ENCODE data around the gene ZNF654. TPM values are rescaled to one million over a fixed set of nuclear protein-coding genes. Genes with fewer than 3 reads are reported as not detected.

ZNF654 gene
- total and polyA plus RNA-seq, 2 donors (not counting 1 experiment from before 2014, with no cell fraction given): 4.0 to 19.5 TPM

DNA sequence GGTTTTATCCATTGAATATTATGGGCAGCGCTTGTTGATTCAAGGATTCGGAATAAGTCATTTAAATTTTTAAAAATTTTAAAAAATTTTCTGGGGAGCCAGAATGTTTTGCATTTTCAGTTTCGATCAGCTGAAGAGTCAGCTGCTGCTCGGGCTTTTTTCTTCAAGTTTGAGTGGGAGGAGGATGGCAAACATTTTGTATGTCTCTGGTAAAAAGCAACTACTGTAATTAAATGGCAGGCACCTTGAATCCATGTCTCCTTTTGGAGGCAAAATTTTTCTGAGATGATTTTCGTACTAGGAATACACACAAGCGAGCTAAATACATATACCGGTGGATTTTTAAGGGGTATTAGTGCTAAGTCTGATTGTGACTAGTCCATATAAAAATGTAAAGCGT, 91.3 kb downstream of the ZNF654 start:
- intact Hi-C loops (cut with micrococcal nuclease): loop anchor here (1.0 kb wide), 1 partner anchor 923 kb away; the partner anchor contains the start of gene CHMP2B
- peaks cover 35% of the 10 kb centered on the region for H3K4me1 Mint-ChIP-seq
- H2AFZ ChIP-seq (ENCODE audit: insufficient read depth, low read depth, low read length, poor library complexity, severe bottlenecking): peak overlapping the region; percentile 94
- H3K27me3 ChIP-seq (replicated peaks in 1 of 4; ENCODE audit: control extremely low read depth in 1 of 4, control insufficient read depth in 3 of 4, insufficient read depth in 4 of 4, low read length in 3 of 4): no peaks in the 10 kb centered on the region
- peak overlapping the region; percentile 97 for H3K9ac ChIP-seq (ENCODE audit: low read length)
- CTCF ChIA-PET: interaction anchor here (0.8 to 3.0 kb wide), 8 partner anchors 9 to 799 kb away, joined by 3 to 10 read pairs (median 3); partner anchors contain the start of gene CGGBP1
- H3K4me2 ChIP-seq (replicated peaks; ENCODE audit: low read depth, low read length, poor library complexity, severe bottlenecking): peak overlapping the region; percentile 94
- H4K20me1 ChIP-seq (ENCODE audit: control insufficient read depth, insufficient read depth, low read length, poor library complexity, severe bottlenecking): peaks cover 6% of the 10 kb centered on the region
- H3K27ac ChIP-seq (ENCODE audit: low read length in 2 of 2): peak overlapping the region; percentile 93 to 98
- no peaks in the 10 kb centered on the region for H3K9me3 Mint-ChIP-seq (ENCODE audit: insufficient read depth)
- 0% methylated on average over 4 of the region's 8 CpGs for WGBS (ENCODE audit: insufficient coverage)
- POLR2A ChIA-PET: interaction anchor here (2.5 kb wide), 1 partner anchor 92 kb away, joined by 25 read pairs; the partner anchor contains the start of genes CGGBP1 and ZNF654
- peaks cover 25 to 33% of the 10 kb centered on the region in 2 donors for H3K4me1 ChIP-seq (ENCODE audit: control insufficient read depth in 2 of 2, insufficient read depth in 2 of 2, low read length in 2 of 2)
- peak overlapping the region; percentile 88 to 100 (median 95) for H3K4me3 ChIP-seq (ENCODE audit: control extremely low read depth in 1 of 5, extremely low read depth in 1 of 5, insufficient read depth in 1 of 5, low read depth in 2 of 5, low read length in 4 of 5)
- DNase-seq: peak; percentile 73
- H3K79me2 ChIP-seq (ENCODE audit: control insufficient read depth, insufficient read depth, low read length): peaks cover 54% of the 10 kb centered on the region
- no peak for ATAC-seq (ENCODE audit: low read depth)
- peak overlapping the region; percentile 99 for H3K4me3 Mint-ChIP-seq
- H3K27ac Mint-ChIP-seq: peak overlapping the region; percentile 99
- no peak for TF ChIP-seq EZH2 (IDR thresholded peaks at IDR 0.05; ENCODE audit: borderline replicate concordance, insufficient read depth, low read depth, low read length, poor library complexity, severe bottlenecking)
- TF ChIP-seq, protein P1, sequence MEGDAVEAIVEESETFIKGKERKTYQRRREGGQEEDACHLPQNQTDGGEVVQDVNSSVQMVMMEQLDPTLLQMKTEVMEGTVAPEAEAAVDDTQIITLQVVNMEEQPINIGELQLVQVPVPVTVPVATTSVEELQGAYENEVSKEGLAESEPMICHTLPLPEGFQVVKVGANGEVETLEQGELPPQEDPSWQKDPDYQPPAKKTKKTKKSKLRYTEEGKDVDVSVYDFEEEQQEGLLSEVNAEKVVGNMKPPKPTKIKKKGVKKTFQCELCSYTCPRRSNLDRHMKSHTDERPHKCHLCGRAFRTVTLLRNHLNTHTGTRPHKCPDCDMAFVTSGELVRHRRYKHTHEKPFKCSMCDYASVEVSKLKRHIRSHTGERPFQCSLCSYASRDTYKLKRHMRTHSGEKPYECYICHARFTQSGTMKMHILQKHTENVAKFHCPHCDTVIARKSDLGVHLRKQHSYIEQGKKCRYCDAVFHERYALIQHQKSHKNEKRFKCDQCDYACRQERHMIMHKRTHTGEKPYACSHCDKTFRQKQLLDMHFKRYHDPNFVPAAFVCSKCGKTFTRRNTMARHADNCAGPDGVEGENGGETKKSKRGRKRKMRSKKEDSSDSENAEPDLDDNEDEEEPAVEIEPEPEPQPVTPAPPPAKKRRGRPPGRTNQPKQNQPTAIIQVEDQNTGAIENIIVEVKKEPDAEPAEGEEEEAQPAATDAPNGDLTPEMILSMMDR (IDR thresholded peaks at IDR 0.05): no peak
- no peaks in the 10 kb centered on the region for H3K27me3 Mint-ChIP-seq
- peaks cover 0 to 18% of the 10 kb centered on the region in 2 experiments for H3K36me3 ChIP-seq (replicated peaks in 1 of 2; ENCODE audit: control extremely low read depth in 1 of 2, control insufficient read depth in 1 of 2, extremely low read depth in 1 of 2, insufficient read depth in 2 of 2, low read length in 1 of 2)
- no peaks in the 10 kb centered on the region for H3K9me3 ChIP-seq (ENCODE audit: control extremely low read depth in 1 of 3, control insufficient read depth in 2 of 3, insufficient read depth in 1 of 3, low read length in 2 of 3)

DNA sequence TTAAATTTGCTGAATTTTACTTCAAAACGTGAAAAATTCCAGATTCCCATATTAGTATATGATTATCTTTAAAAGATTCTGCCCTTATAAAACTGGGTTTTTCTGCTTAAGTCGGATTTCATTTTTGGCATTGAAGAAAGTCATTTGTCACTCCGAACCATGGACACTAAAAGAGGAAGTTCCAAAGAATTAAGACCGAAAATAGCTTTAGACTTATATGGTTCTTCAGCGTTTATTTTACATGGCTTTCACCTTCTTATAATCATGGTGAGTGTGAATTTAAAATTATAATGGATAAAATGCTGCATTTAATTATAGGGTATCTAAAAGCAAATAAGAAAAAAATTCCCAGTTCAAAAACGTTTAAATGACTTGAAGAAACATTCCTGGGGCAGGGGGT, 91.8 kb downstream of the ZNF654 start:
- Histone ChIP-seq H2AFZ (ENCODE audit: insufficient read depth, low read depth, low read length, poor library complexity, severe bottlenecking) (peak overlapping the region; percentile 94), H3K79me2 (ENCODE audit: control insufficient read depth, insufficient read depth, low read length) (peaks cover 59% of the 10 kb centered on the region), H3K4me3 (ENCODE audit: control extremely low read depth in 1 of 5, extremely low read depth in 1 of 5, insufficient read depth in 1 of 5, low read depth in 2 of 5, low read length in 4 of 5) (peak overlapping the region; percentile 88 to 100 (median 95)), H3K27ac (ENCODE audit: low read length in 2 of 2) (peak overlapping the region; percentile 93 to 98), H3K9ac (ENCODE audit: low read length) (peak overlapping the region; percentile 97), H3K9me3 (ENCODE audit: control extremely low read depth in 1 of 3, control insufficient read depth in 2 of 3, insufficient read depth in 1 of 3, low read length in 2 of 3) (no peaks in the 10 kb centered on the region), H3K4me2 (replicated peaks; ENCODE audit: low read depth, low read length, poor library complexity, severe bottlenecking) (peak overlapping the region; percentile 94), H4K20me1 (ENCODE audit: control insufficient read depth, insufficient read depth, low read length, poor library complexity, severe bottlenecking) (peaks cover 6% of the 10 kb centered on the region), H3K27me3 (replicated peaks in 1 of 4; ENCODE audit: control extremely low read depth in 1 of 4, control insufficient read depth in 3 of 4, insufficient read depth in 4 of 4, low read length in 3 of 4) (no peaks in the 10 kb centered on the region), H3K36me3 (replicated peaks in 1 of 2; ENCODE audit: control extremely low read depth in 1 of 2, control insufficient read depth in 1 of 2, extremely low read depth in 1 of 2, insufficient read depth in 2 of 2, low read length in 1 of 2) (peaks cover 1 to 18% of the 10 kb centered on the region in 2 experiments), H3K4me1 (ENCODE audit: control insufficient read depth in 2 of 2, insufficient read depth in 2 of 2, low read length in 2 of 2) (peaks cover 25 to 33% of the 10 kb centered on the region in 2 donors)
- POLR2A ChIA-PET: interaction anchor here (2.5 kb wide), 1 partner anchor 92 kb away, joined by 25 read pairs; the partner anchor contains the start of genes CGGBP1 and ZNF654
- ATAC-seq (ENCODE audit: low read depth) (no peak), DNase-seq (peak; percentile 60)
- no peaks in the 10 kb centered on the region for H3K27me3 Mint-ChIP-seq
- intact Hi-C loops (cut with micrococcal nuclease): loop anchor here (1.0 kb wide), 1 partner anchor 924 kb away; the partner anchor contains the start of gene CHMP2B
- H3K9me3 Mint-ChIP-seq (ENCODE audit: insufficient read depth): no peaks in the 10 kb centered on the region
- TF ChIP-seq, protein P1 (IDR thresholded peaks at IDR 0.05): no peak
- no peak for TF ChIP-seq EZH2 (IDR thresholded peaks at IDR 0.05; ENCODE audit: borderline replicate concordance, insufficient read depth, low read depth, low read length, poor library complexity, severe bottlenecking)
- WGBS (ENCODE audit: insufficient coverage): no CpG with 5 or more reads among the region's 6 CpGs
- peaks cover 38% of the 10 kb centered on the region for H3K4me1 Mint-ChIP-seq
- CTCF ChIA-PET: interaction anchor here (0.7 to 3.0 kb wide), 7 partner anchors 9 to 92 kb away, joined by 3 to 10 read pairs (median 3); partner anchors contain the start of gene CGGBP1
- peak overlapping the region; percentile 99 for H3K4me3 Mint-ChIP-seq
- peak overlapping the region; percentile 99 for H3K27ac Mint-ChIP-seq
